Right lobe of liver (tissue), 6 donors: ENCODE measurements around the gene EIPR1. TPM values are rescaled to one million over a fixed set of nuclear protein-coding genes. Genes with fewer than 3 reads are reported as not detected.
A peak's percentile ranks its signal among the peaks of the same experiment; 100 is the strongest.

Experiments used
- ATAC-seq, 4 donors: fragments of 200-7000 bp; cut with Tn5 transposase; one replicate each; pipeline ENCODE4 v1.9.1; 2020; ENCODE audit warnings: mild to moderate bottlenecking in 4 of 4, moderate library complexity in 4 of 4
- DNase-seq, 3 donors: peaks; one replicate each; pipeline ENCODE4 v3.0.0-alpha.2; 2020
- H3K27ac ChIP-seq, 3 donors: fragments of 200-600 bp; one replicate each; pipeline ENCODE4 v1.8.0; 2022
- H3K27me3 ChIP-seq, 2 donors: fragments of 200-600 bp; one replicate each; pipeline ENCODE4 v1.8.0; 2022
- H3K36me3 ChIP-seq, 4 donors: fragments of 200-600 bp; sonication (generic) in 1 of 4; one replicate each; pipeline versions ENCODE4 v1.5.1 to v1.8.0; 2017 to 2022; ENCODE audit warnings: control low read depth in 1 of 4
- H3K4me1 ChIP-seq, 4 donors: fragments of 200-600 bp; sonication (generic) in 1 of 4; one replicate each; pipeline versions ENCODE4 v1.5.1 to v1.8.0; 2017 to 2022; ENCODE audit warnings: control low read depth in 1 of 4
- H3K4me3 ChIP-seq, 3 donors: fragments of 200-600 bp; one replicate each; pipeline ENCODE4 v1.8.0; 2022
- H3K9me3 ChIP-seq, 4 donors: fragments of 200-600 bp; sonication (generic) in 1 of 4; one replicate each; pipeline versions ENCODE4 v1.5.1 to v1.8.0; 2017 to 2022; ENCODE audit warnings: control low read depth in 1 of 4
- CTCF ChIP-seq, 4 donors: fragments of 200-600 bp in 3 of 4; fragments of 450-650 bp in 1 of 4; IDR thresholded peaks; one replicate each; pipeline versions ENCODE4 v1.5.1 to v1.8.0; 2016 to 2022; ENCODE audit warnings: antibody characterized with exemption in 4 of 4, mild to moderate bottlenecking in 2 of 4
- POLR2A ChIP-seq: fragments of 450-650 bp; IDR thresholded peaks from one replicate; pipeline ENCODE4 v1.6.1; 2017; ENCODE audit warnings: antibody characterized with exemption, mild to moderate bottlenecking
- WGBS: methylation state at CpG from one replicate; pipeline ENCODE4 v1.1.6; 2018; ENCODE audit warnings: low coverage, low lambda C conversion rate; ENCODE audit not compliant: insufficient coverage; ENCODE audit errors: missing lambda C conversion rate; 5-methylcytosine and 5-hydroxymethylcytosine counted together
- intact Hi-C, 2 donors: fragments of 100-400 bp; cut with DNase I; formaldehyde crosslinking; loops; one replicate each; pipeline versions ENCODE4 v1.11.2 to v1.14.1; 2022
- total RNA-seq, 6 experiments: library from RNA; depleted of rRNA in 2 of 6; stranded (reverse); fragments of >200 nt in 2 of 6; fragmentation: NEBNext Ultra II Directional in 3 of 6; extraction: Animal tissue kit (Norgen Biotek cat#: 25700) in 3 of 6; gene quantifications; one replicate each; pipeline versions ENCODE4 v1.1.0 to v1.2.4, GENCODE V29; 2016 to 2023
- donor health status: DM: no; HTN: yes; CAD: no.
- donor health status: DM: no; HTN: no; CAD: no.
- donor health status: DM: no; HTN: no; CAD: no.
- donor health status: DM: no; HTN: yes; CAD: no.
- donor health status: DM: no; HTN: yes; CAD: no.

Gene EIPR1
- total RNA-seq, 6 experiments from 2014 or later, result 6.8 to 40.6 (median 11.6) TPM

GRCh38 chr2:3246928-3247714 is 130.5 kb downstream of the EIPR1 start:
- no peaks in the 10 kb centered on the region for H3K27me3 ChIP-seq
- H3K4me3 ChIP-seq, result no peak overlapping the region
- no peak for ATAC-seq
- H3K9me3 ChIP-seq, result peaks cover 0 to 8% (median 0%) of the 10 kb centered on the region in 4 donors
- intact Hi-C loops, result no loop called here
- H3K4me1 ChIP-seq, result no peaks in the 10 kb centered on the region
- no peak overlapping the region for H3K27ac ChIP-seq
- no peak for TF ChIP-seq CTCF (IDR thresholded peaks at IDR 0.05)
- TF ChIP-seq POLR2A, result no peak
- peaks cover 0 to 2% (median 0%) of the 10 kb centered on the region in 4 donors for H3K36me3 ChIP-seq
- 72% methylated on average over 10 of the region's 13 CpGs for WGBS
- DNase-seq, result no peak

GRCh38 chr2:3246406-3246805 is 131.2 kb downstream of the EIPR1 start:
- WGBS, result 61% methylated on average over 6 of the region's 6 CpGs
- no peak for ATAC-seq

GRCh38 chr2:3244486-3244885 is 133.1 kb downstream of the EIPR1 start:
- Histone ChIP-seq H3K9me3 (peaks cover 0 to 6% (median 0%) of the 10 kb centered on the region in 4 donors), H3K27me3 (no peaks in the 10 kb centered on the region), H3K36me3 (no peaks in the 10 kb centered on the region), H3K4me1 (no peaks in the 10 kb centered on the region), H3K4me3 (no peak overlapping the region), H3K27ac (no peak overlapping the region)
- ATAC-seq (no peak), DNase-seq (no peak)
- intact Hi-C loops, result no loop called here
- TF ChIP-seq CTCF (IDR thresholded peaks at IDR 0.05) (no peak), POLR2A (no peak)
- WGBS, result 95% methylated on average over 7 of the region's 7 CpGs

More at GRCh38 chr2:3246406-3246805, 131.2 kb downstream of the EIPR1 start:
- TF ChIP-seq POLR2A, result no peak
- intact Hi-C loops, result no loop called here
- peaks cover 0 to 8% (median 0%) of the 10 kb centered on the region in 4 donors for H3K9me3 ChIP-seq
- H3K27me3 ChIP-seq, result no peaks in the 10 kb centered on the region
- H3K27ac ChIP-seq, result no peak overlapping the region
- no peaks in the 10 kb centered on the region for H3K4me1 ChIP-seq
- DNase-seq, result no peak
- H3K36me3 ChIP-seq, result peaks cover 0 to 2% (median 0%) of the 10 kb centered on the region in 4 donors
- H3K4me3 ChIP-seq, result no peak overlapping the region

GRCh38 chr2:3243804-3244203 is 133.8 kb downstream of the EIPR1 start:
- Histone ChIP-seq H3K27ac (no peak overlapping the region), H3K4me1 (no peaks in the 10 kb centered on the region), H3K9me3 (no peaks in the 10 kb centered on the region), H3K4me3 (no peak overlapping the region), H3K36me3 (no peaks in the 10 kb centered on the region), H3K27me3 (no peaks in the 10 kb centered on the region)
- no peak for TF ChIP-seq CTCF (IDR thresholded peaks at IDR 0.05)
- TF ChIP-seq POLR2A, result no peak
- 60% methylated on average over 1 of the region's 6 CpGs for WGBS
- no peak for ATAC-seq
- intact Hi-C loops, result no loop called here
- no peak for DNase-seq

- no peak for DNase-seq
Measured at GRCh38 chr2:3242747-3243369, 134.8 kb downstream of the EIPR1 start.

More at GRCh38 chr2:3242747-3243369, 134.8 kb downstream of the EIPR1 start:
- WGBS, result 62% methylated on average over 9 of the region's 9 CpGs
- Histone ChIP-seq H3K4me3 (no peak overlapping the region), H3K27ac (no peak overlapping the region), H3K36me3 (no peaks in the 10 kb centered on the region), H3K27me3 (no peaks in the 10 kb centered on the region), H3K4me1 (no peaks in the 10 kb centered on the region), H3K9me3 (no peaks in the 10 kb centered on the region)
- ATAC-seq, result peak in 3 of 4 donors; percentile 24 to 42 (median 27)
- TF ChIP-seq CTCF (IDR thresholded peaks at IDR 0.05) (no peak), POLR2A (no peak)
- intact Hi-C loops, result no loop called here
